ENCODE measurements around the gene ICOS. TPM values are rescaled to one million over a fixed set of nuclear protein-coding genes. Genes with fewer than 3 reads are reported as not detected.

Gene ICOS
- total and polyA plus RNA-seq, 2 of the 8 experiments (the other 6 are each of a cell fraction or from before 2014, with no cell fraction given): not detected

GRCh38 chr2:203908066-203908796 lies 28.3 kb upstream of the ICOS start (continued):
- TF ChIP-seq CTBP2 (IDR thresholded peaks at IDR 0.05; ENCODE audit: borderline replicate concordance, insufficient read depth, insufficient read length, low read length): no peak
- TF ChIP-seq ZNF274 (IDR thresholded peaks at IDR 0.05; ENCODE audit: borderline replicate concordance, extremely low read depth, low read length): no peak

Measured in H1 (cell line).